ENCODE measurements around the gene STAT2. TPM values are rescaled to one million over a fixed set of nuclear protein-coding genes. Genes with fewer than 3 reads are reported as not detected.

STAT2 gene
- total and polyA plus RNA-seq, 2 experiments from 2014 or later: 15.6 to 67.9 TPM

- TF ChIP-seq ZNF462 (CRISPR knock-in tag; IDR thresholded peaks at IDR 0.05): no peak
- no peak for TF ChIP-seq EZH2phosphoT487 (IDR thresholded peaks at IDR 0.05; ENCODE audit: unreplicated experiment)
- TF ChIP-seq STAT1 (IDR thresholded peaks at IDR 0.05; ENCODE audit: unreplicated experiment): no peak
- TF ChIP-seq ZNF114 (CRISPR knock-in tag; IDR thresholded peaks at IDR 0.05): no peak
- TF ChIP-seq JUNB (IDR thresholded peaks at IDR 0.05; ENCODE audit: unreplicated experiment): no peak
- no peak for TF ChIP-seq ZNF331 (CRISPR knock-in tag; IDR thresholded peaks at IDR 0.05; ENCODE audit: low read depth)
- no peak for TF ChIP-seq POLR2AphosphoS5 (IDR thresholded peaks at IDR 0.05; ENCODE audit: low read depth)
- no peak for TF ChIP-seq EZH2 (IDR thresholded peaks at IDR 0.05; ENCODE audit: low read depth, unreplicated experiment)
- no peak for TF ChIP-seq CREB1 (CRISPR knock-in tag; IDR thresholded peaks at IDR 0.05; ENCODE audit: low read depth)
- TF ChIP-seq NANOG (IDR thresholded peaks at IDR 0.05; ENCODE audit: borderline replicate concordance): no peak
These were observed 27.3 kb downstream of the STAT2 start (continued) for GRCh38 chr12:56332512-56333196.

All from GM23338 (cell line).